WERI-Rb-1 (cell line): ENCODE measurements around the gene FMN2.

Source experiments
- DNase-seq: peaks from one replicate; pipeline ENCODE4 v3.0.0-alpha.2; 2020
- H3K27ac ChIP-seq: fragments of 250-450 bp; sonication (Bioruptor Pico); 2 replicates; pipeline ENCODE4 v1.5.1; 2020; ENCODE audit warnings: mild to moderate bottlenecking, moderate library complexity
- H3K27me3 ChIP-seq: fragments of 250-450 bp; sonication (Bioruptor Pico); 2 replicates; pipeline ENCODE4 v1.5.1; 2021; ENCODE audit warnings: mild to moderate bottlenecking, low read depth, moderate library complexity; ENCODE audit not compliant: insufficient read depth, severe bottlenecking
- H3K36me3 ChIP-seq: fragments of 250-450 bp; sonication (Bioruptor Pico); 2 replicates; pipeline ENCODE4 v1.5.1; 2020; ENCODE audit warnings: mild to moderate bottlenecking, moderate library complexity
- H3K4me3 ChIP-seq: 2 replicates; pipeline ENCODE4 v1.5.1; 2011; ENCODE audit warnings: low read depth, mild to moderate bottlenecking, control low read depth, low read length
- H3K9me3 ChIP-seq: fragments of 250-450 bp; sonication (Bioruptor Pico); 2 replicates; pipeline ENCODE4 v1.5.1; 2021; ENCODE audit warnings: mild to moderate bottlenecking, moderate library complexity; ENCODE audit not compliant: severe bottlenecking
- CTCF ChIP-seq: IDR thresholded peaks from 2 replicates; pipeline ENCODE4 v1.5.1; 2011; ENCODE audit warnings: low read depth, mild to moderate bottlenecking, control low read depth, inconsistent platforms, low read length

The FMN2 gene

GRCh38 chr1:240506176-240506575, 414.5 kb downstream of the FMN2 start:
- Histone ChIP-seq H3K9me3 (no peaks in the 10 kb centered on the region), H3K27ac (no peak overlapping the region), H3K27me3 (no peaks in the 10 kb centered on the region), H3K36me3 (no peaks in the 10 kb centered on the region), H3K4me3 (no peak overlapping the region)
- no peak for DNase-seq
- TF ChIP-seq CTCF, result no peak

- H3K9me3 ChIP-seq, result no peaks in the 10 kb centered on the region
- no peaks in the 10 kb centered on the region for H3K27me3 ChIP-seq
- H3K36me3 ChIP-seq, result no peaks in the 10 kb centered on the region
- no peak overlapping the region for H3K27ac ChIP-seq
- no peak overlapping the region for H3K4me3 ChIP-seq
- no peak for DNase-seq
- TF ChIP-seq CTCF, result no peak
Observed at GRCh38 chr1:240508201-240508600, 416.5 kb downstream of the FMN2 start.

GRCh38 chr1:240508950-240509349, 417.3 kb downstream of the FMN2 start:
- Histone ChIP-seq H3K27me3 (no peaks in the 10 kb centered on the region), H3K27ac (no peak overlapping the region), H3K4me3 (no peak overlapping the region), H3K9me3 (no peaks in the 10 kb centered on the region), H3K36me3 (no peaks in the 10 kb centered on the region)
- DNase-seq, result no peak
- no peak for TF ChIP-seq CTCF

- no peak for DNase-seq
- no peak overlapping the region for H3K27ac ChIP-seq
- H3K4me3 ChIP-seq, result no peak overlapping the region
- no peaks in the 10 kb centered on the region for H3K9me3 ChIP-seq
- H3K27me3 ChIP-seq, result no peaks in the 10 kb centered on the region
- H3K36me3 ChIP-seq, result no peaks in the 10 kb centered on the region
- no peak for TF ChIP-seq CTCF
Observed at GRCh38 chr1:240511789-240512188, 420.1 kb downstream of the FMN2 start.

- Histone ChIP-seq H3K27me3 (no peaks in the 10 kb centered on the region), H3K36me3 (no peaks in the 10 kb centered on the region), H3K27ac (no peak overlapping the region), H3K9me3 (no peaks in the 10 kb centered on the region), H3K4me3 (no peak overlapping the region)
- TF ChIP-seq CTCF, result no peak
- DNase-seq, result no peak
Observed at GRCh38 chr1:240515505-240515904, 423.8 kb downstream of the FMN2 start.

GRCh38 chr1:240516069-240516468, 424.4 kb downstream of the FMN2 start:
- Histone ChIP-seq H3K36me3 (no peaks in the 10 kb centered on the region), H3K4me3 (no peak overlapping the region), H3K27me3 (no peaks in the 10 kb centered on the region), H3K9me3 (no peaks in the 10 kb centered on the region), H3K27ac (no peak overlapping the region)
- DNase-seq, result no peak
- TF ChIP-seq CTCF, result no peak
